Fibroblast of upper back skin (primary cell): ENCODE results near the gene ARHGEF16.

Source experiments
- DNase-seq: peaks from one replicate; pipeline ENCODE4 v3.0.0-alpha.2; 2013

The ARHGEF16 gene

DNA sequence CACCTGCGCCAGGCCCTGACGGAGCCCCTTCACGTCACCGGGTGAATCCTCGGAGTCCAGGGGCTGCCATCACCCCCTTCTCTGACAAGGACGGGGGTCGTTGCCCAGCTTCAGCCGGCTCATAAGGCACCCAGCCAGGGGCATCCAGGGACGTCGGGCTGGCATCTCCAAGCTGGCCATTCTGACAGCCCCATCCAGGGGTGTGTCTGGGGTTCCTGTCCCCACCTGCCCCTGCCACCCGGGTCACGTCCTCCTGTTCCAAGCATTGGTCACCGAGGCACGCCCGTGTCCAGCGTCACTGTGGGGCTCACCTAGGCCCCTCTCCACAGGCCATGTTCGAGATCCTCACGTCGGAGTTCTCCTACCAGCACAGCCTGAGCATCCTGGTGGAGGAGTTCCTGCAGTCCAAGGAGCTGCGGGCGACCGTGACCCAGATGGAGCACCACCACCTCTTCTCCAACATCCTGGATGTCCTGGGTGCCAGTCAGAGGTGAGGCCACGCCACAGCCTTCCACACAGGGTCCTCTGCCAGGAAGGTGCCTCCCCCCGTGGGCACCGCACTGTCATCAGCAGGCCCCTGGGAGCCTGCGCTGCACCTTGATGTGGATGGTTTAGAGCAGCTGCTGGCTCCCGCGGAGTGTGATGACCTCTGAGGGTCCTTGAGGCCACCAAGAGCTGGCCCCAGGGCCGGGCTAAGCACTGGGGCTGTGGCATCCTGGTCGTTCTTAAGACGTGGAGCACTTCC, 14.8 kb downstream of the ARHGEF16 start:
- no peak for DNase-seq

DNA sequence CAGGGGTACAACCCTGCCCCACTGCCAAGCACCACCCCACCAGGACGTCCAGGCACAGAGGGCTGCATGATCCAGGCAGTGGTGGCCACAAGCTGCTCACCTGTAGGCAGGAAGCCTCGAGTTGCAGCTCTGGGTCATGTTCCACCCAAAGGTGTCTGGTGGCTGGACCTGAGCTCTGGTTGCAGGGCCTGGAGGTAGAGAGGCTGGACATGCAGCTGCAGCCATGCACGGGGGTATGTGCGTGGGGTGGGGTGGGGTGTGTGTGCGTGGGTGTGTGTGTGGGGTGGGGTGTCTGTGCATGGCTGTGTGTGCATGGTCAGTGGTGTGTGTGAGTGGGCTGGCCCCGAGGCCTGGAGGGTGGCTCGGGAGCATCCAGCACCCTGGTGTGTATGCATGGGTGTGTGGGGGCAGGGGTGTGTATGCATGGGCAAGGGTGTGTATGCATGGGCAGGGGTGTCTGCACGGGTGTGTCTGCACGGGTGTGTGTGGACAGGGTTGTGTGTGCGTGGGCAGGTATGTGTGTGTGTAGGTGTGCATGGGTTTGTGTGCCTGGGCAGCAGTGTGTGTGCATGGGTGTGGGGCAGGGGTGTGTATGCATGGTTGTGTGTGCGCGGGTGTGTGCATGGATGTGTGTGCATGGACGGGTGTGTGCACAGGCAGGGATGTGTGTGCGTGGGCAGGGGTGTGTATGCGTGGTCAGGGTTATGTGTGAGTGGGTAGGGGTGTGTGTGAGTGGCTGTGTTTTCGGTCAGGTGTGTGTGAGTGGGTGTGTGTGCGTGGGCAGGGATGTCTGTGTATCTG, 15.6 kb downstream of the ARHGEF16 start:
- DNase-seq, result no peak

DNA sequence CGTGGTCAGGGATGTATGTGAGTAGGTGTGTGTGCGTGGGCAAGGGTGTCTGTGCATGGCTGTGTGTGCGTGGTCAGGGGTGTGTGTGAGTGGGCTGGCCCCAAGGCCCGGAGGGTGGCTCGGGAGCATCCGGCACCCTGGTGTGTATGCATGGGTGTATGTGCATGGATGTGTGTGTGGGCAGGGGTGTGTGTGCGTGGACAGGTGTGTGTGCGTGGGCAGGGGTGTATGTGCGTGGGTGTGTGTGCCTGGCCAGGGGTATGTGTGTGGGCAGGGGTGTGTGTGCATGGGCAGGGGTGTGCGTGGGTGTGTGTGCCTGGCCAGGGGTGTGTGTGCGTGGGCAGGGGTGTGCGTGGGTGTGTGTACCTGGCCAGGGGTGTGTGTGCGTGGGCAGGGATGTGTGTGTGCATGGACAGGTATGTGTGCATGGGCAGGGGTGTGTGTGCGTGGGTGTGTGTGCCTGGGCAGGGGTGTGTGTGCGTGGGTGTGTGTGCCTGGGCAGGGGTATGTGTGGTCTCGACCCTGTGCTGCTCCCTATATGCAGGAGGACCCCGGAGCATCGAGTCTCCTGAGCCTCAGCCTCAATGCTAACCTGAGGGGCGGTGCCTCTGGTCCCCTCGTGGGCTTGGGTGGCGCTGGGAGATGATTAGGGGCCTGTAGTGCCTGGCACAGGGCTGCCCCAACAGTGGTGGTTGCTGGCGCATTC, 16.3 kb downstream of the ARHGEF16 start:
- DNase-seq, result no peak

DNA sequence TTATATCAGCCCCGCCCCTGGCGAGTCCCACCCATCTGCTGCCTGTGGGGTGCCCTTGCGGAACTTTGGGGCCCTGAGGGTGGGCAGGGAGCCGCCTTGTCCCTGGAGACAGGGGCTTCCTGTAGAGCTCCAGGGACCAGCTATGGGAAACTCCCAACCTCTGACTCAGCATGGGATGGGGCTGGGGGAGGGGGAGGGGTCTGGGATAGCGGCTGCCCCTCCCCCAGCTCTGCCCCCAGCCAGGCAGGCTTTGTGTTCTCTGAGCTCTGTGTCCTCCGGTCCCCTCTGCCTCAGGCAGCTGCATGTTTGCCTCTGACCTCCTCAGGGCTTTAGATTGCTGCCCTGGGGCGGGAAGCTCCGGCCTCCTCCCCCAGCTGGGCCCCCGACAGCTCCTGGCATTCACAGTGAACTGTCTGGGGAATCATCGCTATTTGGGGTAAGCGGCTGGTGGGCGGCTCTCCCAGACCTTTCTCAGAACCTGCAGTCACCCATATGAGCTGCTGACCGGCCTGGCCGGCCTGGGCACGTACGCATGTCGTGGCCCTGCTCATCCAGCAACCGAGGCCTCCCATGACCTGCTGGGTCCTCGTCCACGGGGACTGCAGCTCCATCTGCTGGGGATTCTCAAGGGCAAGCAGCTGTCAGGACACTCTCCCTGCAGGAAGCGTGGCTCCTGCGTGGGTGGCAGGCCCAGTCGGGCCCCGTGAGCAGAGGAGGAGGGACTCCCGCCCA, 17.1 kb downstream of the ARHGEF16 start:
- peak; percentile 59 for DNase-seq

DNA sequence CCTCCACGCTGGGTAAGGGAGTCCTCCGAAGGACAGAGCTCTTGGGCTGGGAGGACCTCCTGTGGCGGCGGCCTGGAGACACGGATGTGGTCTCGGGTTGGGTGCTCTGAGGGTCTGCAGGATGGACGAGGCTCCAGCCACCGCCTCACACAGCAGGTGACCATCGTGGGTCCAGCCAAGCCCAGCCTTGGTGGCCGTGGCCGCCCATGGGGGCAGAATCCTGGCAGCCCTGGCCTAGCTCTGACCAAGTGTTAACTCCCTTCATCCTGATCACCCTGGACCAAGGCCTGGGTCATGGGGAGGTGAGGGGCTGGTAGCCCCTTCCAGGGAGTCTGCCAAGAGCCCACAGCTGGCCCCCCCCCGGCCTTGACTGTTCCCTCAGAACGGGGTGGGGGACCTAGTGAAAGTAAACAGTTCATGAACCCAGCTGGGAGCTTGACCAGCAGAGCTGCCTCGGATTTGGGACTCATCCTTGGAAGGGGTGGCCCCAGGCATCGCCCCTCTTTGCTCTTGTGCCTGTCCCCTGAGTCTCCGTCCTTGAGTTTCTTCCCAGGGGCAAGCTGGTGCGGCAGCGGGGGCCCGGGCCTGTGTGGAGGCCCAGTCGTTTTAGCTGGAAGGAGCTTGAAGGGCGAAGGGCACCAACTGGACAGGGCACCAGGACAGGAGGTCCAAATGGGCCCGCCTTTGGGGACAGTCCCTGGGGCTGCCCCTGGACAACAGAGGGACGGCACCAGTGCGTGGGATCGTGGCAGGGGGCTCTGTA, 17.8 kb downstream of the ARHGEF16 start:
- no peak for DNase-seq

DNA sequence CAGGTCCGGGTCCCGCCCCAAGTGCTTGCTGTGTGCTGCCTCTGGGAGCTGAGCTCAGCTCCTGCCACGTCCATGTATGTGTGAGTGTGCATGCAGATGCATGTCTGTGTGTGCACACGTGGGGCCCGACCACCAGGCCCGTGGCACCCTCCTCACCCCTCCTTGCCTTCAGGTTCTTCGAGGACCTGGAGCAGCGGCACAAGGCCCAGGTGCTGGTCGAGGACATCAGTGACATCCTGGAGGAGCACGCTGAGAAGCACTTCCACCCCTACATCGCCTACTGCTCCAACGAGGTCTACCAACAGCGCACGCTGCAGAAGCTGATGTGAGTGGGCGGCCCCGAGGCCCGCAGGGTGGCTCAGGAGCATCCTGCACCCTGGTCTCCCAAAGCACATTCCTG, 18.4 kb downstream of the ARHGEF16 start:
- DNase-seq, result no peak

DNA sequence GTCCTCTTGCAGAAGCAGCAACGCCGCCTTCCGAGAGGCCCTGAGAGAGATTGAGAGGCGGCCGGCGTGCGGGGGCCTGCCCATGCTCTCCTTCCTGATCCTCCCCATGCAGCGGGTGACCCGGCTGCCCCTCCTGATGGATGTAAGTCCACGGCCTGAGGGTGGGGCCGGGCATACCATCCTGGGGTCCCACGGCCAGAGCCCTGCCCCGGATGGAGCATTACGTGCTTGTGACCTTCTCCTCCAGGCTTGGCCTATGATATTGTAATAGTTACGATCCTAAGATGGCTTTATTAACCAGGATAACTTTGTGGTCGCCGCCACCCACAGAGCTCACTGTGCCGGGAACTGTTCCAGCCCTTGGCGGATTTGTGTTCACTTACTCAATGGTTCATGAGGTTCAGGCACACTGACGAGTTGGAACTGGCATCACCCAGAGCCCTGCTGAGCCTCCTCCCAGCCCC, 18.9 kb downstream of the ARHGEF16 start:
- peak; percentile 93 for DNase-seq

DNA sequence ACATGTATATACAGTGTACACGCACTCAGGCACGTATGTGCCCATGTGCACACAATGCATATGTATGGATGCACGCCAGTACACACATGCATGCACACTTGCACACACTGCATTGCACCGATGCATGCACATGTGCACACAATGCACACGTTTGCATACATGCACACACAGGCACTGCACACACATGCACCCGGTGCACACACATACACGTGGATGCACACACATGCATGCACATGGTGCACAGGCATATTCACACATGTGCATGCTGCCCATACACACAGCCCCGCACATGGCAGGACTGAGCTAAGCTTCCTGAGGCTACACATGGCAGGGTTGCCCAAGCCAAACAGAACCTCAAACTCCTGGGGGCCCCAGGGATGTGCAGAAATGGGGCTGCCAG, 19.6 kb downstream of the ARHGEF16 start:
- no peak for DNase-seq

DNA sequence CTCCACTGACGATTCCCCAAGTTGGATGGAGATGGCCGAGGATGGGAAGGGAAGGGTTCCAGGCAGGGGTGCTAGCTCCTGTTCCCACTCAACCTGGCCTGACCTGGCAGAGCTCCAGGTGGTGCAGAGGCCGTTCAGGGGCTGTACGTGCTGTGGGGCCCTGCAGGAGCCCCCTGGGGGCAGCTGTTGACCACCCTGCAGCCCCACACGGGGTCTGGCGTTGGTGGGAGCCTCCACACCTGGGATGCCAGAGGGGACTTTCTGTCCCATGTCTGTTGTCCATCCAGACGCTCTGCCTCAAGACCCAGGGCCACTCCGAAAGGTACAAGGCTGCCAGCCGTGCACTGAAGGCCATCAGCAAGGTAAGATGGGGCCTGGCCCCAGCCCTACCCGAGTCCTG, 20.0 kb downstream of the ARHGEF16 start:
- DNase-seq, result no peak

DNA sequence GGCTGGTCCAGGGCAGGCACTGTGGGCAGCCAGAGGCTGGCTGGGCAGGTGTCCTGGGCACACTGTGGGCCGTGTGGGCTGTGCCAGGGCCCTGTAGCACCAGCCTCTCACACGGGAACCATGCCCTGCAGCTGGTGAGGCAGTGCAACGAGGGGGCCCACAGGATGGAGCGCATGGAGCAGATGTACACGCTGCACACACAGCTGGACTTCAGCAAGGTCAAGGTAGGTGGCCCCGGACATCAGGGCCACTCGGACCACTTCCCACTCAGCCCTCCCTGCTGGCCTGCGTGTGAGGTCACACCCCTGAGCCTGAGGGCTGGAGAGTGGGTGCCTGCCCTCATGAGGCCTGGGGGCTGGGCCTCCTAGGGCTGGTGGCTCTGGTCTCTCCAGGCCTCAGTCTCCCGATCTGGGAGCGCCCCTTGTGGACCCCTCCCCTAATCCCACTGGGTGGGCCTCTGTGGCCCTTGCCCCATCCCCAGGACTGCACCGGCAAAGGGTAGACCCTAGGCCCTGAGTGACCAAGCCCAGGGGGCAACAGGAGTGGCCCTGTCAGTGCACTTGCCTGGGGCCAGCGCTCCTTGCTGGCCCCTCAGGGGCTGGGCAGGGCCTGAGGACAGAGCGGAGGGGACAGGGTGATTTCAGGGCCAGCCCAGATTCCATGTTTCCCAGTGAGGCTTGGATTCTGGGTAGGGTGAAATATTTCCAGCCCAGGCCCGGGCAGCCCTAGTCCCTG, 21.5 kb downstream of the ARHGEF16 start:
- no peak for DNase-seq

DNA sequence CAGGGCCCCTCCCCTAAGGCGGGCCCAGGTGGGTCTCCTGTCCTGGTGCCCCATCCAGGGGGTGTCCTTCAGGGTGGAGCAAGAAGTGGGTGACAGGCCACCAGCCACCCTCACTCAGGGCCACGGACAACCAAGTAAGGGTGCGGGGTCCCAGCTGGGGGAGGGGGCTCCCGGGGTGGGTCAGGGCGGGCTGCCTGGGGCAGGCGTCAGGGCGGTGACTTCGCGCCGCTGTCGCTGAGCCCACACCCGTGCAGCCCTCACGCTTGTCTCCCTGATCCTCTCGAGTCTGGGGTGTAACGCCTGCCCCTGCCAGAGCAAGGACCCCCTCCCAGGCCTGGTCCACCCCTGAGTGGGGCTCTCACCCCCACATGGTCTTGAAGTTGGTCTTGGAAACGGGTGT, 22.2 kb downstream of the ARHGEF16 start:
- no peak for DNase-seq

DNA sequence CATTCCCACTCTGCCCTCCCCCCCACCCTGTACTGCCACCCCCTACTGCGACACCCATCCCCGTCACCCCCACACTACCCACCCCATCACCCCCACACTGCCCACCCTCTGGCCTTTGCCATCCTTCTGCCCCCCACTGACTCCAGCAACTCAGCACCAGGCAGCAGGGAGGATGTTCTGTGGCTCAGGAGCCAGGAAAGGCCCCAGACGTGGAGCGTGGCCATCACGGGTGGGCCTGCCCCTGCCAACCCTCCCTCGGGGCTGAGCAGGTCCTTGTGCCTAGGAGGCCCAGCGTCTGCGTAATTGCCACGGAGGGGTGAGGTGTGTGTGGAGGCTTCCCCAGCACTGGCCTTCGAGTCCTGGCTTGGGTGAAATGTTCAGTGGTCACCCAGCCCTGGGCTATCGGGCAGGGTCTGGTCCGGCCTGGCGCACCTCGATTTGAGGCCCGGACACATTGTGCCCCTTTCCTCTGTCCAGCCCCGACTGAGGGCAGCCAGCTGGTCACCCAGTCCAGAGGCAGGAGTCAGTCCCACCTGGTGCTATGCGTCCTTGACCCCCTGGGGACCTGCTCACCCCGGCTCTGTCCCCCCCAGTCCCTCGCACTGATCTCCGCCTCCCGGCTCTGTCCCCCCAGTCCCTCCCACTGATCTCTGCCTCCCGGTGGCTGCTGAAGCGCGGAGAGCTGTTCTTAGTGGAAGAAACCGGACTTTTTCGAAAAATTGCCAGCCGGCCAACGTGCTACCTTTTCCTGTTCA, 23.0 kb downstream of the ARHGEF16 start:
- DNase-seq, result no peak

DNA sequence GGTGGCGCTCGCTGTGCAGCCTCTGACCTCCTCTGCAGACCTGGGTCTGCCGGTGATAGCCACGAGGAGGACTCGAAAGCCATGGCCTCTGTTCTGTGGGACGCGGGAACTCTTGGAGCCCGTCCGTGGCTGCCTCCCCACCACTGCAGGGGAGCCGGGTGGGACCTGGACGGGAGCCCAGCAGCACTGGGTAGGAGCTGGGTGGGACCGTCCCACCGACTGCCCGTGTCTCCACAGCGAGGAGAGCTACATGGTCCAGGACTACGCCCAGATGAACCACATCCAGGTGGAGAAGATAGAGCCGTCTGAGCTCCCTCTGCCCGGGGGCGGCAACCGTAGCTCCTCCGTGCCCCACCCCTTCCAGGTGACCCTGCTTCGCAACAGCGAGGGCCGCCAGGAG, 23.7 kb downstream of the ARHGEF16 start:
- DNase-seq, result no peak

DNA sequence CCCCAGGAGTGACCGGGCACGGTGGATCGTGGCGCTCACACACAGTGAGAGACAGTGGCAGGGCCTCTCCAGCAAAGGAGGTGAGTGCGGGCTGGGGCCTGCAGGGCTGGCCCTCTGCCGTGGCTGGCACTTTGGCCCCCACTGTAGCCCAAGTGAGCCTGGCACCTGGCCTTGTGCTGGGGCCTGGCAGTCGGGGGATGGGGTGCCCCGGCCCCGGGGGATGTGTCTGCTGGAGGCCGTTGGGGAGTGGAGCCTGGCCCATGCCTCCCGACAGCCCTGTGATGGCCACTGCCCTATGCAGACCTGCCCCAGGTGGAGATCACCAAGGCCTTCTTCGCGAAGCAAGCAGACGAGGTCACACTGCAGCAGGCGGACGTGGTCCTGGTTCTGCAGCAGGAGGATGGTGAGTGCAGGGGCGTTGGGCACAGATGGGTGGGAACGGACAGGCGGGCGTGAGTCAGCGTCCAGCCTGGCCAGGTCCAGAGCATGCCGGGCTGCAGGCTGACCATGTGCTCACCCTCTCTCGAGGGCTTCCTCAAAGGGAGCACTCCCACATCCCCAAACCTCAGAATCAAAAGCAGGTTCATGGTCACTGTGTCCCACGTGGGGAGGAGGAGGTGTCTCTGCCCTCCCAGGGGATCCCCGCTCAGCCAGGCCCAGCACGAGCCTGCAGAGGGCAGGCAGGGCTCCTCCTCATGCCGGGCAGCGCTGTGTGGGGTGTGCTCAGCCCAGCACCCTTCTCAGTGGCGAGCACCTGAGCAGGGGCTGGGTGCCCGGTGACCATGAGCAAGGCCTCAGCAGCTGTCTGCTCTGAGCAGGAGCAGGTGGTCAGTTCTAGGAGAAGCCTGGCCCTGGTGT, 25.3 kb downstream of the ARHGEF16 start:
- DNase-seq, result no peak

DNA sequence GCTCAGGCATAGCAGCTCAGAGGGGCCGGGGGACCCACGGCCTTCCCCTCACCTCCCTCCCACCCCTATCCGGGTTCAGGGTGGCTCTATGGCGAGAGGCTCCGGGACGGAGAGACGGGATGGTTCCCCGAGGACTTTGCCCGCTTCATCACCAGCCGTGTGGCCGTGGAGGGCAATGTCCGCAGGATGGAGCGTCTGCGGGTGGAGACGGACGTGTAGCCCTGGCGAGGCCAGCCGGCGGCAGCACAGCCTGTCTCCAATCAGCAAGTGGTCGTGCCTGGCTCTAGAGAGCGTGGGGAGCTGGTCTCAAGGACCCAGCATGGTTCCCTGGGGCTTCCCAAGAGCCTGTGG, 25.9 kb downstream of the ARHGEF16 start:
- no peak for DNase-seq

DNA sequence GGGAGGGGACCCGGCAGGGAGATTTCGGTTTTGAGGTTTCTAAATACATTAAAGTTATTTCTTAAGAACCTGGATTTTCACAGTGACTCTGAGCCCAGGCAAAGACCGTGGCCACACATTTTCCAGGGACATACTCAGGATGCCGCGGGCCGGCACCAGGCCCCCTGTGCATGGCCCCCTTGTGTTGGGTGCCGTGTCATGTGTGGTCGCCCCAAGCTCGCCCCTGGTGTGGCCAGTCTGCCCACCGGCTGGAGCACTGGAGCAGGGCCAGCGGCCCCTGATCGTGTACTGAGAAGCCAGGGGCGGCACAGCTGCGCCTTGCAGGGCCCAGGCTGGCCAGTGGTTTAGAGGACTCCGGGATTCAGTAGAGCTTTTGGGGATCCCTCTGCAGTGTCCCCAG, 26.6 kb downstream of the ARHGEF16 start:
- no peak for DNase-seq

DNA sequence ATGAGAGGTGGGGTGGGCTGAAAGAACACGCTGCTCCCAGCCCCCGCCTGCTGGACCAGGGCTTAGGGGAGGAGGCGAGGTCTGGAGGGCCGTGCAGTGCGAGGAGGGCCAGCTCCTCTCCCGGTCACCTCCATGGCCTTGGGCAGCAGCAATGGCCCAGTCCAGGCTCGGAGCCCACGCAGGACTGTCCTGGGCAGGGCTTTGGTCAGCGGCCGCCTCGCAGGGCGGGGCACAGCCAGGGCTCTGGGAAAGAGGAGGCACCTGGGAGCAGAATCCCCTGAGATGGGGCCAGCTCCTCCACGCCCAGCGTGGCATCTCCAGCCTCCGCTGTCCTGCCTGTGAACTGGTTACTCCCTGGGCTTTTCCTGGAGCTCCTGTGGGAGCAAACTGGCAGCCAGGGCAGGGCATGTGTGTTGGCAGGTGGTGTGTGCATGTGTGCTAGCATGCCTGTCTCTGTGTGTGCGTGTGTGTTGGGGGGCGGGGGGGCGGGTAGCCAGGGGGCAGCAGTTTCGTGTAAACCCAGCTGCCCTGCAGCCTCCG, 27.4 kb downstream of the ARHGEF16 start:
- no peak for DNase-seq

DNA sequence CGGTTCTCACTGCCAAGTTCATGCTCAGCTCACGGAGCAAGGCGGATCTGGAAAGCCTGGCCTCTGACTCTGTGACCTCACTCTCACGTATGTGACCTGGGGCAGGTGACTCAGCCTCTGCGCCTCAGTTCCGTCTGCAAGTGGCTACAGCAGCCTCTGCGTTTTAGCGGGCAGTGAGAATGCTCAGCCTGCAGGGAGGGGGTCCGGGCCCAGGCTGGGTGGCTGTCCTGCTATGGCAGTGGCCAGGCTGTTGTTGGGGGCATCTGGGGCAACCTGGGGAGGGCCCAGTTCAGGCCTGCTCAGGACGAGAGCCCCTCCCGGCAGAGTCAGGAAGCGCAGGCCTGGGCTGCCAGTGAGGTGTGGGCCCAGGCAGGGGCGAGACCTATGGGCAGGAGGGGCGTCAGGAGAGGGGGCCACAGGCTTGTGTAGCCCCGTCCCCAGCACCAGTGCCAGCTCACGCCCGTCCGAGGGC, 27.9 kb downstream of the ARHGEF16 start:
- no peak for DNase-seq

DNA sequence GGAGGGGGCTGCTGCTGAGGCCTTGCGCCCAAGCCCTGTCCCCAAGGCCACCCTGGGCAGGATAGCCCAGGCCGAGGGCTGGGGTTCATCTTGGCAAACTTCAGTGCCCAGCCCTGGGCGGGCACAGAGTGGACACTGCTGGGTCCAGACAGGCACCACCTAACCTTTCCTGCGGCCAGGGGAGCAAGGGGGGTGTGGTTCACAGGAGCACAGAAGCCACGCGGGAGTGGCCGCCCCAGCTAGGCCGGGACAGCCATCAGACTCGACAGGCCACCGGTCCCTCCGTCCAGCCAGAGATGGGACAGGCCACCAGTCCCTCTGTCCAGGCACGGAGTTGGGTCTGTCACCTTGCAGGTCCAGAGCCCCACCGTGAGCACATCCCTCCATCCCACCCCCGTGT, 28.9 kb downstream of the ARHGEF16 start:
- no peak for DNase-seq
